Choroid plexus epithelial cell (primary cell): ENCODE results near the gene PIN1.

ENCODE experiments used
- DNase-seq: peaks from one replicate; pipeline ENCODE4 v3.0.0-alpha.2; 2010; ENCODE audit warnings: low read depth
- H3K4me3 ChIP-seq: 2 replicates; pipeline ENCODE4 v1.5.1; 2011; ENCODE audit warnings: low read depth, mild to moderate bottlenecking, control low read depth, low read length, moderate library complexity
- CTCF ChIP-seq: conservative IDR thresholded peaks from 2 replicates; pipeline ENCODE4 v1.5.1; 2011; ENCODE audit warnings: low read depth, mild to moderate bottlenecking, control low read depth, inconsistent platforms, low read length, moderate library complexity

The PIN1 gene

GRCh38 chr19:9857920-9858746 lies 23.0 kb downstream of the PIN1 start:
- no peak for DNase-seq
- no peak overlapping the region for H3K4me3 ChIP-seq
- no peak for TF ChIP-seq CTCF

- no peak for TF ChIP-seq CTCF
- no peak overlapping the region for H3K4me3 ChIP-seq
- DNase-seq, result no peak
These were observed 23.6 kb downstream of the PIN1 start for GRCh38 chr19:9858766-9859165.

GRCh38 chr19:9860407-9860806 lies 25.3 kb downstream of the PIN1 start:
- no peak for DNase-seq
- no peak overlapping the region for H3K4me3 ChIP-seq
- no peak for TF ChIP-seq CTCF

GRCh38 chr19:9861503-9861902 lies 26.4 kb downstream of the PIN1 start:
- H3K4me3 ChIP-seq, result no peak overlapping the region
- TF ChIP-seq CTCF, result no peak
- DNase-seq, result no peak

GRCh38 chr19:9862938-9863337 lies 27.8 kb downstream of the PIN1 start:
- no peak for TF ChIP-seq CTCF
- no peak overlapping the region for H3K4me3 ChIP-seq
- DNase-seq, result no peak

- H3K4me3 ChIP-seq, result no peak overlapping the region
- DNase-seq, result no peak
- no peak for TF ChIP-seq CTCF
These were observed 28.6 kb downstream of the PIN1 start for GRCh38 chr19:9863759-9864158.
